ENCODE results near the gene WDR37. TPM values are rescaled to one million over a fixed set of nuclear protein-coding genes. Genes with fewer than 3 reads are reported as not detected.

The WDR37 gene
- total and polyA plus RNA-seq, 2 donors (not counting 1 experiment from before 2014, with no cell fraction given): 17.3 to 33.2 TPM

DNA sequence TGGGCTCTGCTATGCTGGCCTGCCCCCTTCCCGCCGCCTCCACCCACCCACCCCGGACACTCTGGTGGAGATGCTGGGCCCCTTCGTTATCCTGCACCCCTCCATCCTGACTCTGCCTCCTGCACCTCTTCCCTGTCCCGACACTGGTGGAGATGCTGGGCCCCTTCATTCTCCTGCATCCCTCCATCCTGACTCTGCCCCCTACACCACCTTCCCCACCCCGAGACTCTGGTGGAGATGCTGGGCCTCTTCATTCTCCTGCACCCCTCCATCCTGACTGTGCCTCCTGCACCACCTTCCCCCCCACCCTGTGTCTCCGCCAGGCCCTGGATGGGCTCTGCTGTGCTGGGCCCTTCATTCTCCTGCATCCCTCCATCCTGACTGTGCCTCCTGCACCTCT lies 45.5 kb upstream of the WDR37 start:
- Histone ChIP-seq H3K9ac (ENCODE audit: low read length) (no peak overlapping the region), H3K79me2 (ENCODE audit: control insufficient read depth, insufficient read depth, low read length) (no peaks in the 10 kb centered on the region), H3K4me1 (ENCODE audit: control insufficient read depth in 2 of 2, insufficient read depth in 2 of 2, low read length in 2 of 2) (no peaks in the 10 kb centered on the region), H3K4me3 (ENCODE audit: control extremely low read depth in 1 of 5, extremely low read depth in 1 of 5, insufficient read depth in 1 of 5, low read depth in 2 of 5, low read length in 4 of 5) (no peak overlapping the region), H3K36me3 (replicated peaks in 1 of 2; ENCODE audit: control extremely low read depth in 1 of 2, control insufficient read depth in 1 of 2, extremely low read depth in 1 of 2, insufficient read depth in 2 of 2, low read length in 1 of 2) (peaks cover 1 to 85% of the 10 kb centered on the region in 2 experiments), H3K27ac (ENCODE audit: low read length in 2 of 2) (no peak overlapping the region), H4K20me1 (ENCODE audit: control insufficient read depth, insufficient read depth, low read length, poor library complexity, severe bottlenecking) (peaks cover 4% of the 10 kb centered on the region), H3K9me3 (ENCODE audit: control extremely low read depth in 1 of 3, control insufficient read depth in 2 of 3, insufficient read depth in 1 of 3, low read length in 2 of 3) (no peaks in the 10 kb centered on the region), H2AFZ (ENCODE audit: insufficient read depth, low read depth, low read length, poor library complexity, severe bottlenecking) (no peak overlapping the region), H3K4me2 (replicated peaks; ENCODE audit: low read depth, low read length, poor library complexity, severe bottlenecking) (no peak overlapping the region), H3K27me3 (replicated peaks in 1 of 4; ENCODE audit: control extremely low read depth in 1 of 4, control insufficient read depth in 3 of 4, insufficient read depth in 4 of 4, low read length in 3 of 4) (no peaks in the 10 kb centered on the region)
- intact Hi-C loops (cut with micrococcal nuclease): no loop called here
- no peaks in the 10 kb centered on the region for H3K9me3 Mint-ChIP-seq (ENCODE audit: insufficient read depth)
- H3K4me3 Mint-ChIP-seq: no peak overlapping the region
- H3K4me1 Mint-ChIP-seq: no peaks in the 10 kb centered on the region
- POLR2A ChIA-PET: no interaction called here
- CTCF ChIA-PET: no interaction called here
- no peak for ATAC-seq (ENCODE audit: low read depth)
- TF ChIP-seq EZH2 (IDR thresholded peaks at IDR 0.05; ENCODE audit: borderline replicate concordance, insufficient read depth, low read depth, low read length, poor library complexity, severe bottlenecking): no peak
- TF ChIP-seq, protein P1, sequence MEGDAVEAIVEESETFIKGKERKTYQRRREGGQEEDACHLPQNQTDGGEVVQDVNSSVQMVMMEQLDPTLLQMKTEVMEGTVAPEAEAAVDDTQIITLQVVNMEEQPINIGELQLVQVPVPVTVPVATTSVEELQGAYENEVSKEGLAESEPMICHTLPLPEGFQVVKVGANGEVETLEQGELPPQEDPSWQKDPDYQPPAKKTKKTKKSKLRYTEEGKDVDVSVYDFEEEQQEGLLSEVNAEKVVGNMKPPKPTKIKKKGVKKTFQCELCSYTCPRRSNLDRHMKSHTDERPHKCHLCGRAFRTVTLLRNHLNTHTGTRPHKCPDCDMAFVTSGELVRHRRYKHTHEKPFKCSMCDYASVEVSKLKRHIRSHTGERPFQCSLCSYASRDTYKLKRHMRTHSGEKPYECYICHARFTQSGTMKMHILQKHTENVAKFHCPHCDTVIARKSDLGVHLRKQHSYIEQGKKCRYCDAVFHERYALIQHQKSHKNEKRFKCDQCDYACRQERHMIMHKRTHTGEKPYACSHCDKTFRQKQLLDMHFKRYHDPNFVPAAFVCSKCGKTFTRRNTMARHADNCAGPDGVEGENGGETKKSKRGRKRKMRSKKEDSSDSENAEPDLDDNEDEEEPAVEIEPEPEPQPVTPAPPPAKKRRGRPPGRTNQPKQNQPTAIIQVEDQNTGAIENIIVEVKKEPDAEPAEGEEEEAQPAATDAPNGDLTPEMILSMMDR (IDR thresholded peaks at IDR 0.05): no peak
- H3K27me3 Mint-ChIP-seq: no peaks in the 10 kb centered on the region
- DNase-seq: no peak
- 82% methylated on average over 4 of the region's 7 CpGs for WGBS (ENCODE audit: insufficient coverage)
- no peak overlapping the region for H3K27ac Mint-ChIP-seq

DNA sequence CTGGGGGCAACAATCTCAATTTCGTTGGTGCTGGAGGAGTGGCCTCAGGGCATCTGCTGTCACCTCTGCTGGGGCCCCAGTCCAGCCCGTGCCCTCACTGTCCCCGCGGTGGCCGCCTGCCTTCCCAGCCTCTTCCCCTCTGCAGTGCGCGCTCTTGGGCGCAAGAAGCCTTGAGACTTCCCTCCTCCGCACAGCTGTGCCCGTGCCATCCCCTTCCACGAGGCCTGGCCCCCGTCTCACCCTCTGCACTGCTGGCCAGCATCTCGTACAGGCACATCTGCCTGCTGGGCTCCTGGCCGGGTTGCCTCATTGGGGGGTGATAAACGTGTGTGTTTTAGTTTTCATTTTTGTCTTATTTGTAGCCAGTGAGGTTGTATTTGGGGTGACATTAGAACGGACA lies 44.5 kb upstream of the WDR37 start:
- H3K79me2 ChIP-seq (ENCODE audit: control insufficient read depth, insufficient read depth, low read length): no peaks in the 10 kb centered on the region

More for the DNA sequence above, 44.5 kb upstream of the WDR37 start:
- Mint-ChIP-seq H3K9me3 (ENCODE audit: insufficient read depth) (no peaks in the 10 kb centered on the region), H3K4me1 (no peaks in the 10 kb centered on the region), H3K27me3 (no peaks in the 10 kb centered on the region), H3K27ac (no peak overlapping the region), H3K4me3 (no peak overlapping the region)
- intact Hi-C loops (cut with micrococcal nuclease): no loop called here
- H3K9ac ChIP-seq (ENCODE audit: low read length): no peak overlapping the region
- no peaks in the 10 kb centered on the region for H3K27me3 ChIP-seq (replicated peaks in 1 of 4; ENCODE audit: control extremely low read depth in 1 of 4, control insufficient read depth in 3 of 4, insufficient read depth in 4 of 4, low read length in 3 of 4)
- no peak overlapping the region for H3K4me3 ChIP-seq (ENCODE audit: control extremely low read depth in 1 of 5, extremely low read depth in 1 of 5, insufficient read depth in 1 of 5, low read depth in 2 of 5, low read length in 4 of 5)
- WGBS (ENCODE audit: insufficient coverage): 97% methylated on average over 15 of the region's 16 CpGs
- DNase-seq (no peak), ATAC-seq (ENCODE audit: low read depth) (no peak)
- ChIA-PET POLR2A (no interaction called here), CTCF (no interaction called here)
- H3K4me2 ChIP-seq (replicated peaks; ENCODE audit: low read depth, low read length, poor library complexity, severe bottlenecking): no peak overlapping the region
- no peaks in the 10 kb centered on the region for H3K9me3 ChIP-seq (ENCODE audit: control extremely low read depth in 1 of 3, control insufficient read depth in 2 of 3, insufficient read depth in 1 of 3, low read length in 2 of 3)
- no peak overlapping the region for H2AFZ ChIP-seq (ENCODE audit: insufficient read depth, low read depth, low read length, poor library complexity, severe bottlenecking)
- H3K4me1 ChIP-seq (ENCODE audit: control insufficient read depth in 2 of 2, insufficient read depth in 2 of 2, low read length in 2 of 2): no peaks in the 10 kb centered on the region
- H4K20me1 ChIP-seq (ENCODE audit: control insufficient read depth, insufficient read depth, low read length, poor library complexity, severe bottlenecking): peaks cover 4% of the 10 kb centered on the region
- TF ChIP-seq EZH2 (IDR thresholded peaks at IDR 0.05; ENCODE audit: borderline replicate concordance, insufficient read depth, low read depth, low read length, poor library complexity, severe bottlenecking): no peak
- TF ChIP-seq, protein P1 (IDR thresholded peaks at IDR 0.05): no peak
- H3K27ac ChIP-seq (ENCODE audit: low read length in 2 of 2): no peak overlapping the region
- peaks cover 1 to 85% of the 10 kb centered on the region in 2 experiments for H3K36me3 ChIP-seq (replicated peaks in 1 of 2; ENCODE audit: control extremely low read depth in 1 of 2, control insufficient read depth in 1 of 2, extremely low read depth in 1 of 2, insufficient read depth in 2 of 2, low read length in 1 of 2)

Measured in B cell (primary cell).